OCI-LY3 (cell line): ENCODE data around the gene CLDN5.

Source experiments
- EZH2phosphoT487 ChIP-seq: fragments of 200-600 bp; shearing (Covaris generic); IDR thresholded peaks from 2 replicates; pipeline ENCODE4 v1.6.1; 2018; ENCODE audit warnings: antibody characterized with exemption, mixed run types, low read depth
- TF ChIP-seq, protein P1 (sequence below): fragments of 200-600, 300-600 bp; sonication (generic); IDR thresholded peaks from 2 replicates; pipeline ENCODE4 v1.5.1; 2014; ENCODE audit warnings: antibody characterized with exemption, low read length, low read depth

DNA sequence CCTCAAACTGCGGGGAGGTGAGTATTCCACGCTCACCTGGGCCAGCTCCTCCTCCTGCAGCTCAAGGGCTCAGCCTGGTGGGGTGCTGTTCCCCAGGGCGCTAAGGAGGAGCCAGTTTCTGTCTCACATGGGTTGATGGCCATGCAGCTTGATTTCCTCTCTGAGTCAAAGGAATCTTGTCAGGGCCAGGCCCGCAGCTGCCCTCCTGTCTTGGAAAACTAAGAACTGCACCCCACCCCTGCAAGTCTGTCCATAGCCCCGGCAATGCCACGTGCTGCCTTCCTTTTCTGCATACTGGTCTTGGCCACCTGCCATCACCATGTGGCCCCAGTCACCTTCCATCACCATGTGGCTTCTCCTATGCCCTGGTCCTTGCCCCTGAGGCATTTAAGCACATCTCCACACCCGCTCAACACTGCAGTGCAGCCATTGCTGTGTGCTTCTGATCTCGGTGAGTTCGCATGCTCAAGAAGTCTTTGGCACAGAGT lies 35.2 kb upstream of the CLDN5 start:
- TF ChIP-seq, protein P1, sequence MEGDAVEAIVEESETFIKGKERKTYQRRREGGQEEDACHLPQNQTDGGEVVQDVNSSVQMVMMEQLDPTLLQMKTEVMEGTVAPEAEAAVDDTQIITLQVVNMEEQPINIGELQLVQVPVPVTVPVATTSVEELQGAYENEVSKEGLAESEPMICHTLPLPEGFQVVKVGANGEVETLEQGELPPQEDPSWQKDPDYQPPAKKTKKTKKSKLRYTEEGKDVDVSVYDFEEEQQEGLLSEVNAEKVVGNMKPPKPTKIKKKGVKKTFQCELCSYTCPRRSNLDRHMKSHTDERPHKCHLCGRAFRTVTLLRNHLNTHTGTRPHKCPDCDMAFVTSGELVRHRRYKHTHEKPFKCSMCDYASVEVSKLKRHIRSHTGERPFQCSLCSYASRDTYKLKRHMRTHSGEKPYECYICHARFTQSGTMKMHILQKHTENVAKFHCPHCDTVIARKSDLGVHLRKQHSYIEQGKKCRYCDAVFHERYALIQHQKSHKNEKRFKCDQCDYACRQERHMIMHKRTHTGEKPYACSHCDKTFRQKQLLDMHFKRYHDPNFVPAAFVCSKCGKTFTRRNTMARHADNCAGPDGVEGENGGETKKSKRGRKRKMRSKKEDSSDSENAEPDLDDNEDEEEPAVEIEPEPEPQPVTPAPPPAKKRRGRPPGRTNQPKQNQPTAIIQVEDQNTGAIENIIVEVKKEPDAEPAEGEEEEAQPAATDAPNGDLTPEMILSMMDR, result no peak
- no peak for TF ChIP-seq EZH2phosphoT487
